ENCODE data around the gene PSMF1.
"Not testable (repeated sequence)": the region's sequence is repeated elsewhere in the genome, so short reads cannot be mapped to it uniquely, and the experiment has no call there.

The PSMF1 gene

DNA sequence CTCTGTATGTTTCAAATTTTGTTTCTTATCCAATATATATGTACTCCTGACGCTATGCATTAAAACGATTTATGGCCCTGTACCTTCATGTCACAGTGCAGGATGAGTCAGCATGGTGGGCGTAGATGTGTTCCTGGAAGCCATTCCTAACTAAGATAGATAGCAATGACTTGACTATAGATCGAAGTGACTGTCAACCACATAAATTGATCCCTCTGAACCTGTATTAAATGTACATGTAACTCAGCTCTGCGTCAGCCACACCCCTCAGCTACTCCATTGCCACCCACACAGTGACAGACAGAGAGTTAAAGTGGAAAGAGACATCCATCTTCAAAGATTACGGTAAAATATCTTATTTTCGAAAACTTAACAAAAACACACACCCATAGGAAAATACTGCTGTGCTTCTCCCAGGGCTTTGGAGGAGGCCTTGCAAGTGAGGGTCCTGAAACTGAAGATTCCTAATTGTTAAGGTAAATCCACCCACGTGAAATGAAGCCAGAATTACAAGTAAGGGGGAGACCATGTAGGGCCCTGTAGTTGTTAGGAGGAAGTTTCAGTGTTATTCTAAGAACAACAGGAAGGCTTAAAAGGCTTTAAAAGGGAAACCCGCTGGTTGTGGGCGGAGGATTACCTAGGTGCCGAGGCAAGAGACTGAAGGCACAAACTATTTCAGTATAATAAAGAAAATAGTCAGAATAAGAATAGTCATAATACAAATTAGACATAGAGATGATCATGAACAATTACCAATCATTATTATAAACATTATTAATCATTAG lies 97.2 kb downstream of the PSMF1 start:
- no peak for DNase-seq (ENCODE audit: low spot score)

GRCh38 chr20:1216527-1217427 lies 98.4 kb downstream of the PSMF1 start:
- DNase-seq (ENCODE audit: low spot score): not testable (repeated sequence)
